Esophagus squamous epithelium (tissue), 4 donors: ENCODE results near the gene PCSK1.

Experiments
- CTCF ChIP-seq, 6 experiments: fragments of 450-650 bp in 4 of 6; fragments of 200-600 bp in 2 of 6; sonication (generic) in 2 of 6; IDR thresholded peaks; one replicate each; pipeline ENCODE4 v1.5.1; 2016 to 2019; ENCODE audit warnings: antibody characterized with exemption in 6 of 6, mild to moderate bottlenecking in 4 of 6, moderate library complexity in 4 of 6
- POLR2A ChIP-seq, 4 donors: fragments of 450-650 bp; IDR thresholded peaks; one replicate each; pipeline ENCODE4 v1.6.1; 2017; ENCODE audit warnings: antibody characterized with exemption in 4 of 4, mild to moderate bottlenecking in 4 of 4, moderate library complexity in 3 of 4

DNA sequence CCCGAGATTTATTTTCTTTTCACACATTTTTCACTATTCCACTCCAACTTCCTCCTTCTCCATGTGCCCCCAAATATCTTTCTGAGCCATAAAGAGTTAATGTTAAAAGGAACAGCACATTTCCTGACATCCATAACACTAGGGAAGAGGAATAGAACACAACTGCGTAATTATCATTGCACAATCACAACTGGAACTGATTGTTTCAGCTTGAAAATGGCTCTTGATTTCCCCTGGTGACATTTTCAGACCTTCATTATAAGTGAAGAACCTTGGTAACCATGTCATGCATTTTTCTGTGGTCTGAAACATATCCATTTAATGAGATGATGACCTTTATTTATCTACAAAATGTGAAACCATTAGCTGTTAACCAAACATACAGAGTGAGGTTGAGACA lies 82.4 kb downstream of the PCSK1 start:
- TF ChIP-seq CTCF (IDR thresholded peaks at IDR 0.05) (no peak), POLR2A (IDR thresholded peaks at IDR 0.05) (no peak)
